A204.1 (cell line): ENCODE data around the gene CYTH4.

ENCODE experiments used
- FAIRE-seq: peaks from 2 replicates; lab custom pipeline; 2012; peaks lifted over from hg19 to GRCh38; lab: Jason Lieb, UNC

Gene CYTH4

GRCh38 chr22:37349043-37349814 lies 66.9 kb downstream of the CYTH4 start:
- no peak for FAIRE-seq

- no peak for FAIRE-seq
These were observed 68.9 kb downstream of the CYTH4 start for GRCh38 chr22:37351232-37351631.

GRCh38 chr22:37352481-37352880 lies 70.2 kb downstream of the CYTH4 start:
- no peak for FAIRE-seq

- FAIRE-seq, result no peak
These were observed 71.5 kb downstream of the CYTH4 start for GRCh38 chr22:37353839-37354238.

- FAIRE-seq, result no peak
These were observed 72.0 kb downstream of the CYTH4 start for GRCh38 chr22:37354261-37354660.

GRCh38 chr22:37354670-37355069 lies 72.4 kb downstream of the CYTH4 start:
- FAIRE-seq, result no peak

GRCh38 chr22:37355174-37355573 lies 72.9 kb downstream of the CYTH4 start:
- no peak for FAIRE-seq

- no peak for FAIRE-seq
These were observed 74.6 kb downstream of the CYTH4 start for GRCh38 chr22:37356922-37357321.

GRCh38 chr22:37357446-37358075 lies 75.3 kb downstream of the CYTH4 start:
- no peak for FAIRE-seq

GRCh38 chr22:37358386-37358785 lies 76.1 kb downstream of the CYTH4 start:
- FAIRE-seq, result no peak

GRCh38 chr22:37358917-37359316 lies 76.6 kb downstream of the CYTH4 start:
- FAIRE-seq, result no peak

- no peak for FAIRE-seq
These were observed 80.3 kb downstream of the CYTH4 start for GRCh38 chr22:37362621-37363020.

- FAIRE-seq, result no peak
These were observed 81.1 kb downstream of the CYTH4 start for GRCh38 chr22:37363261-37363992.
